Omental fat pad (tissue), 4 donors: Measurements from ENCODE around the gene HOPX. TPM values are rescaled to one million over a fixed set of nuclear protein-coding genes. Genes with fewer than 3 reads are reported as not detected.

Experiments
- ATAC-seq: fragments of 150-250 bp; one replicate; pipeline ENCODE4 v1.9.1; 2016; ENCODE audit warnings: mild to moderate bottlenecking, moderate library complexity; ENCODE audit not compliant: low FRiP score
- DNase-seq: peaks from one replicate; pipeline ENCODE4 v3.0.0-alpha.2; 2019; ENCODE audit warnings: low spot score
- total RNA-seq, 4 donors: library from RNA; depleted of rRNA; stranded (reverse); fragments of >200 nt; gene quantifications; one replicate each; pipeline ENCODE4 v1.1.0, GENCODE V29; 2016
- TF ChIP-seq, protein P1 (sequence below), 3 donors: fragments of 450-650 bp; IDR thresholded peaks; one replicate each; pipeline ENCODE4 v1.5.1; 2016 to 2017; ENCODE audit warnings: antibody characterized with exemption in 3 of 3, mild to moderate bottlenecking in 3 of 3, moderate library complexity in 2 of 3

HOPX gene
- total RNA-seq, 4 donors from 2014 or later, result 2.4 to 6.8 (median 4.1) TPM

GRCh38 chr4:56628592-56628991, 52.5 kb downstream of the HOPX start:
- DNase-seq (no peak), ATAC-seq (no peak)
- TF ChIP-seq, protein P1, sequence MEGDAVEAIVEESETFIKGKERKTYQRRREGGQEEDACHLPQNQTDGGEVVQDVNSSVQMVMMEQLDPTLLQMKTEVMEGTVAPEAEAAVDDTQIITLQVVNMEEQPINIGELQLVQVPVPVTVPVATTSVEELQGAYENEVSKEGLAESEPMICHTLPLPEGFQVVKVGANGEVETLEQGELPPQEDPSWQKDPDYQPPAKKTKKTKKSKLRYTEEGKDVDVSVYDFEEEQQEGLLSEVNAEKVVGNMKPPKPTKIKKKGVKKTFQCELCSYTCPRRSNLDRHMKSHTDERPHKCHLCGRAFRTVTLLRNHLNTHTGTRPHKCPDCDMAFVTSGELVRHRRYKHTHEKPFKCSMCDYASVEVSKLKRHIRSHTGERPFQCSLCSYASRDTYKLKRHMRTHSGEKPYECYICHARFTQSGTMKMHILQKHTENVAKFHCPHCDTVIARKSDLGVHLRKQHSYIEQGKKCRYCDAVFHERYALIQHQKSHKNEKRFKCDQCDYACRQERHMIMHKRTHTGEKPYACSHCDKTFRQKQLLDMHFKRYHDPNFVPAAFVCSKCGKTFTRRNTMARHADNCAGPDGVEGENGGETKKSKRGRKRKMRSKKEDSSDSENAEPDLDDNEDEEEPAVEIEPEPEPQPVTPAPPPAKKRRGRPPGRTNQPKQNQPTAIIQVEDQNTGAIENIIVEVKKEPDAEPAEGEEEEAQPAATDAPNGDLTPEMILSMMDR (IDR thresholded peaks at IDR 0.05), result no peak

DNA sequence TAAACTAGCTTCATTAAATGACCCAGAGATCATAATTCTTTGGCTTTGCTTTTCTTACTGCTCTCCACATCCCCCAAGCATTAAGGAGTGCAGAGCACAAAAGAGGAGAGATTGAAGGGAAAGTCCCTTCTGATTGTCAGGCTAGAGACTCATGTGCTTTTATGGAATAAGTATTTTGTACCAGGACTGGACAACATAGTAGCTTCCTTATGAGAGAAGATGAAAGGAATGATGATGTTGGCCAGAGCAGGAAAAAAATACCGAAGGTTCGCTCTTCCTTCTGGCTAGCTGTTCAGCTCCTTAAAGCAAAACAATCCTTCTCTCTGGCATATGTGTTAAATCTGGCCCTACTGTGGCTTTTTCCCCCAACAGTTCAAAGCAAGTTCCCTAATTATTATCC, 53.1 kb downstream of the HOPX start:
- ATAC-seq (no peak), DNase-seq (no peak)
- TF ChIP-seq, protein P1 (IDR thresholded peaks at IDR 0.05), result no peak

- TF ChIP-seq, protein P1 (IDR thresholded peaks at IDR 0.05), result no peak
- DNase-seq (no peak), ATAC-seq (no peak)
These were observed 53.7 kb downstream of the HOPX start for GRCh38 chr4:56627375-56627774.

- no peak for DNase-seq
- TF ChIP-seq, protein P1 (IDR thresholded peaks at IDR 0.05), result no peak
- ATAC-seq, result no peak
These were observed 54.1 kb downstream of the HOPX start for GRCh38 chr4:56626963-56627362.

- ATAC-seq, result no peak
- no peak for DNase-seq
- TF ChIP-seq, protein P1 (IDR thresholded peaks at IDR 0.05), result no peak
These were observed 54.7 kb downstream of the HOPX start for GRCh38 chr4:56626420-56626819.

DNA sequence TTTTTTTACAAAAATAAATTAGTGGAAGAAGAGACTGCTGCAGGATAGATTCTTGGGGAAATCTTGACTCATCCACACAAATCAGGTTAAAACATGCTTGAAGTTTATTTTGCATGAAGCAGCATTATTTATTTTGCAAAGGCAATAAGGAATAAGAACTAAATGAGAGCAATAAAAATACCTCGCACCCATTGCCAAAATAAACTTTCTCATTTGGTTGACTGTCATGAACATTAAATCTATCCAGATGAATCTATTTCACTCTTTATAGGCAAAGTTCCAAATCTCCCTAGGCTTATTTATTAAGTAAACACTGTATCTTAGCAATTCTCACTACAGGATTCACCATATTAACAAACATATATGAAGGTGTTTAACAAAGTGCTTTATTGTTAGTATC, 58.9 kb downstream of the HOPX start:
- no peak for ATAC-seq

GRCh38 chr4:56619816-56620215, 61.3 kb downstream of the HOPX start:
- ATAC-seq, result no peak
- TF ChIP-seq, protein P1 (IDR thresholded peaks at IDR 0.05), result no peak
- DNase-seq, result no peak

More for the DNA sequence above, 58.9 kb downstream of the HOPX start:
- TF ChIP-seq, protein P1 (IDR thresholded peaks at IDR 0.05), result no peak
- no peak for DNase-seq
